GM23248 (cell line): ENCODE results near the gene ADGRE2.
"Not testable (repeated sequence)": the region's sequence is repeated elsewhere in the genome, so short reads cannot be mapped to it uniquely, and the experiment has no call there.

Source experiments
- EZH2 ChIP-seq: fragments of 200-600 bp; sonication (generic); IDR thresholded peaks from 2 replicates; pipeline ENCODE4 v1.6.1; 2018; ENCODE audit warnings: antibody characterized with exemption, mild to moderate bottlenecking; ENCODE audit not compliant: insufficient read depth, poor library complexity, severe bottlenecking
- EZH2phosphoT487 ChIP-seq: fragments of 200-600 bp; sonication (generic); IDR thresholded peaks from 2 replicates; pipeline ENCODE4 v1.6.1; 2018; ENCODE audit warnings: antibody characterized with exemption, moderate library complexity, mild to moderate bottlenecking, low read depth; ENCODE audit not compliant: insufficient read depth

DNA sequence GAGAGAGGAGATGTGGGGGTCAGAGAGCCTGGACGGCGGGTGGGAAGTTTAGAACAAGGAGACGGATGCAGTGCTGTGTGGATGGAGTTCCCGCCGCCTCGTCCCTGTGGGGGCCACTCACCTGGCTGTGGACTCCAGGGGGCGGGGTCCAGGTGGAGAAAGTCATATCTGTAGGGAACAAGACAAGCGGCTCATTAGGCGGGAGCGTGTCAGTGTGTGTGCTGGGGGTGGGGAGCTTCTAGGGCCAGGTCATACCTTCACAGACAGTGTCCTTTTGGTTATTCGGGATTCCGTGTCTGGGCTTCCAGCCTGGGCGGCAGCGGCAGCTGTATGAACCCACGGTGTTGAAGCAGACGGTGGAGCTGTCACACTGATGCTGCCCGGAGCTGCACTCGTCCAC is 13.0 kb downstream of the ADGRE2 start:
- not testable (repeated sequence) for TF ChIP-seq EZH2, EZH2phosphoT487
